ENCODE measurements around the gene CPNE7. TPM values are rescaled to one million over a fixed set of nuclear protein-coding genes. Genes with fewer than 3 reads are reported as not detected.
"Not testable (repeated sequence)": the region's sequence is repeated elsewhere in the genome, so short reads cannot be mapped to it uniquely, and the experiment has no call there.

Gene CPNE7
- total RNA-seq, 1 donor from 2014 or later, result not detected

- DNase-seq (ENCODE audit: low spot score), result no peak
- intact Hi-C loops (cut with DNase I), result no loop called here
- no peak for ATAC-seq
Observed at GRCh38 chr16:89613954-89614459, 38.4 kb downstream of the CPNE7 start.

GRCh38 chr16:89615176-89615575, 39.6 kb downstream of the CPNE7 start:
- ATAC-seq, result no peak
- intact Hi-C loops (cut with DNase I), result no loop called here
- DNase-seq (ENCODE audit: low spot score), result no peak

GRCh38 chr16:89615596-89616090, 40.1 kb downstream of the CPNE7 start:
- ATAC-seq, result peak; percentile 17

GRCh38 chr16:89616623-89617022, 41.1 kb downstream of the CPNE7 start:
- intact Hi-C loops (cut with DNase I), result no loop called here
- ATAC-seq (no peak), DNase-seq (ENCODE audit: low spot score) (no peak)

More at GRCh38 chr16:89615596-89616090, 40.1 kb downstream of the CPNE7 start:
- no peak for DNase-seq (ENCODE audit: low spot score)
- intact Hi-C loops (cut with DNase I), result no loop called here

- no peak for DNase-seq (ENCODE audit: low spot score)
- intact Hi-C loops (cut with DNase I), result no loop called here
- no peak for ATAC-seq
Observed at GRCh38 chr16:89617036-89617435, 41.5 kb downstream of the CPNE7 start.

- intact Hi-C loops (cut with DNase I), result no loop called here
- ATAC-seq (no peak), DNase-seq (ENCODE audit: low spot score) (no peak)
Observed at GRCh38 chr16:89618109-89618998, 42.8 kb downstream of the CPNE7 start.

GRCh38 chr16:89619840-89620239, 44.3 kb downstream of the CPNE7 start:
- intact Hi-C loops (cut with DNase I), result no loop called here
- DNase-seq (ENCODE audit: low spot score) (no peak), ATAC-seq (no peak)

- intact Hi-C loops (cut with DNase I), result no loop called here
- no peak for ATAC-seq
Observed at GRCh38 chr16:89620406-89620841, 44.9 kb downstream of the CPNE7 start.

GRCh38 chr16:89621136-89621697, 45.7 kb downstream of the CPNE7 start:
- intact Hi-C loops (cut with DNase I), result no loop called here
- ATAC-seq (no peak), DNase-seq (ENCODE audit: low spot score) (no peak)

More at GRCh38 chr16:89620406-89620841, 44.9 kb downstream of the CPNE7 start:
- no peak for DNase-seq (ENCODE audit: low spot score)

- intact Hi-C loops (cut with DNase I), result no loop called here
- no peak for DNase-seq (ENCODE audit: low spot score)
- no peak for ATAC-seq
Observed at GRCh38 chr16:89621698-89622409, 46.3 kb downstream of the CPNE7 start.

- DNase-seq (ENCODE audit: low spot score) (no peak), ATAC-seq (peak; percentile 38)
- intact Hi-C loops (cut with DNase I), result no loop called here
Observed at GRCh38 chr16:89623511-89624261, 48.1 kb downstream of the CPNE7 start.

GRCh38 chr16:89624777-89625761, 49.5 kb downstream of the CPNE7 start:
- intact Hi-C loops (cut with DNase I), result no loop called here
- ATAC-seq (no peak), DNase-seq (ENCODE audit: low spot score) (no peak)

- intact Hi-C loops (cut with DNase I), result no loop called here
- DNase-seq (ENCODE audit: low spot score), result no peak
- no peak for ATAC-seq
Observed at GRCh38 chr16:89629827-89630610, 54.5 kb downstream of the CPNE7 start.

GRCh38 chr16:89633064-89633631, 57.6 kb downstream of the CPNE7 start:
- intact Hi-C loops (cut with DNase I), result no loop called here
- DNase-seq (ENCODE audit: low spot score), result no peak
- peak; percentile 15 for ATAC-seq

GRCh38 chr16:89634463-89635385, 59.2 kb downstream of the CPNE7 start:
- intact Hi-C loops (cut with DNase I); DNase-seq (ENCODE audit: low spot score); ATAC-seq: not testable (repeated sequence)
